ENCODE results near the gene CARD11. TPM values are rescaled to one million over a fixed set of nuclear protein-coding genes. Genes with fewer than 3 reads are reported as not detected.

CARD11 gene
- total and polyA plus RNA-seq, 2 of the 4 experiments (the other 2 are of a cell fraction), result 0.18 to 0.26 TPM

DNA sequence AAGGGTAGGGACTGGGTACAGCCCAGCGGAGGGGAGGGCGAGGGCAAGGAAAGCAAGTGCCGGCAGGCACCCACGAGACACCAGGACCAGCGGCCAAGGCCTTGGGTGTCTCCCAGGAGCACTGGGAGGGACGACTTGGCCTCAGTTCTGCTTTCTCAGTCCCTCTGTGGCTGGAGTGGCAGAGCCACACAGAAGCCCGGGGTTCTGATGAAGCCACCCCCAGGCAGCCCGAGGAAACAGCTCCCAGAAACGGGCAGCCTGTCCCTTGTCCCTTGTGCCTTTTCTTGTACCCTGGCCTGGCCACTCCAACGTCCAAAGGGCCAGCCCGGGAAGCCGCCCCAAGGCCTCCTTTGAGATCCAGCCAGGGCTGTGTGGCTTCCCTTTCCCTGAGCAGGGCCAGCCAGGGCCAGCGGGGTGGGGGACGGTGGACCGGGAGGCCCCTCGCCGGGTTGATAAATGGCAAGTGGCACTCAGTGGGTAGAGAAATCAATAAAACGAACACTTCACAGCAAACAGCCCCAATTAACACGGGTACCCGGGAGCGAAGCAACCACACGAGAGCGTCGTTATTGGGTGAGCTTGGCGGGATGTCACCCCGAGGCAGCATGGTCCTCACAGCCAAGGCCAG lies 129.8 kb downstream of the CARD11 start:
- H3K27me3 ChIP-seq (ENCODE audit: control insufficient read depth, insufficient read depth, low read length), result peaks cover 2% of the 10 kb centered on the region
- H2BK5ac ChIP-seq (ENCODE audit: low read depth, low read length, poor library complexity, severe bottlenecking), result no peak overlapping the region
- H3K4me2 ChIP-seq (ENCODE audit: low read depth, low read length), result no peak overlapping the region
- H4K91ac ChIP-seq (ENCODE audit: insufficient read depth, low read depth, low read length), result no peak overlapping the region
- H3K9ac ChIP-seq (ENCODE audit: low read depth, low read length), result no peak overlapping the region
- intact Hi-C loops (cut with micrococcal nuclease), result no loop called here
- no peak overlapping the region for H2AK9ac ChIP-seq (replicated peaks; ENCODE audit: low read depth, low read length, poor library complexity)
- H3K9me3 ChIP-seq (ENCODE audit: control insufficient read depth, insufficient read depth, low read length), result no peaks in the 10 kb centered on the region
- H3K4me1 ChIP-seq (ENCODE audit: control insufficient read depth, insufficient read depth, low read length), result no peaks in the 10 kb centered on the region
- BruUV-seq (replicated peaks), result no TSS peak
- ATAC-seq (ENCODE audit: low read depth) (no peak), DNase-seq (no peak)
- H3K14ac ChIP-seq (replicated peaks; ENCODE audit: low read depth, low read length), result no peak overlapping the region
- no peak overlapping the region for H3K56ac ChIP-seq (ENCODE audit: extremely low read depth, insufficient read depth, low read length)
- no peak overlapping the region for H2BK15ac ChIP-seq (ENCODE audit: low read depth, low read length)
- no peak overlapping the region for H3K4ac ChIP-seq (ENCODE audit: low read depth, low read length)
- no peak overlapping the region for H2AK5ac ChIP-seq (ENCODE audit: low read depth, low read length)
- ChIA-PET CTCF (interaction anchor here (0.8 kb wide), 1 partner anchor 9 kb away, joined by 3 read pairs; no protein-coding TSS in a partner anchor), POLR2A (ENCODE audit: unreplicated experiment) (no interaction called here)
- no peaks in the 10 kb centered on the region for H3K79me1 ChIP-seq (ENCODE audit: low read depth in 1 of 2, low read length in 2 of 2)
- H3K18ac ChIP-seq (ENCODE audit: low read depth, low read length), result no peak overlapping the region
- H3K4me3 ChIP-seq (ENCODE audit: insufficient read depth, low read depth, low read length), result no peak overlapping the region
- no peaks in the 10 kb centered on the region for H4K20me1 ChIP-seq (ENCODE audit: insufficient read depth, low read length)
- no peak overlapping the region for H2BK120ac ChIP-seq (ENCODE audit: low read depth, low read length)
- WGBS, 2 experiments (ENCODE audit: extremely low coverage in 2 of 2, insufficient read length in 1 of 2), result 74% methylated on average over 4 of the region's 26 CpGs; no CpG with 5 or more reads in 1 of the 2 experiments
- H4K8ac ChIP-seq (ENCODE audit: low read depth in 2 of 2, low read length in 2 of 2), result no peak overlapping the region
- H3K9me1 ChIP-seq (ENCODE audit: insufficient read depth, low read length), result no peaks in the 10 kb centered on the region
- in situ Hi-C loops (cut with MboI; ENCODE audit: low sequenced_read_pairs), result no loop called here
- H3K36me3 ChIP-seq (ENCODE audit: control insufficient read depth, insufficient read depth, low read length), result no peaks in the 10 kb centered on the region
- no peak overlapping the region for H3K23ac ChIP-seq (ENCODE audit: low read depth, low read length)
- H2BK20ac ChIP-seq (ENCODE audit: low read depth, low read length), result no peak overlapping the region
- no peak overlapping the region for H2AFZ ChIP-seq (replicated peaks; ENCODE audit: low read length, poor library complexity)
- no peak overlapping the region for H4K5ac ChIP-seq (ENCODE audit: low read depth, low read length)
- no peak for TF ChIP-seq RAD21 (IDR thresholded peaks at IDR 0.05; ENCODE audit: low read length)
- TF ChIP-seq FOS (IDR thresholded peaks at IDR 0.05; ENCODE audit: low read depth, low read length), result no peak
- H3K27ac ChIP-seq (ENCODE audit: insufficient read depth, low read length), result no peak overlapping the region
- dilution Hi-C loops (cut with HindIII; ENCODE audit: low sequenced_read_pairs, unreplicated experiment), result no loop called here

All from IMR-90 (cell line).